ES-I3 (cell line): ENCODE measurements around the gene GCC2.
"Not testable (repeated sequence)": the region's sequence is repeated elsewhere in the genome, so short reads cannot be mapped to it uniquely, and the experiment has no call there.

Experiments
- H3K36me3 ChIP-seq: 2 replicates; pipeline ENCODE4 v1.6.1; 2013; ENCODE audit warnings: mild to moderate bottlenecking, low read length, control low read depth, moderate library complexity; ENCODE audit not compliant: insufficient read depth
- H3K4me1 ChIP-seq: 2 replicates; pipeline ENCODE4 v1.6.1; 2013; ENCODE audit warnings: mild to moderate bottlenecking, control low read depth, low read length; ENCODE audit not compliant: insufficient read depth
- H3K9ac ChIP-seq: 2 replicates; pipeline ENCODE4 v1.6.1; 2013; ENCODE audit warnings: low read depth, mild to moderate bottlenecking, low read length, moderate library complexity
- H3K9me3 ChIP-seq: 2 replicates; pipeline ENCODE4 v1.6.1; 2013; ENCODE audit warnings: mild to moderate bottlenecking, low read length, moderate library complexity; ENCODE audit not compliant: control insufficient read depth, insufficient read depth

The GCC2 gene

GRCh38 chr2:108418416-108418815, 30.6 kb upstream of the GCC2 start:
- H3K36me3 ChIP-seq: no peaks in the 10 kb centered on the region
- no peaks in the 10 kb centered on the region for H3K4me1 ChIP-seq
- H3K9ac ChIP-seq: no peak overlapping the region
- no peaks in the 10 kb centered on the region for H3K9me3 ChIP-seq

- H3K36me3 ChIP-seq: no peaks in the 10 kb centered on the region
- H3K9me3 ChIP-seq: no peaks in the 10 kb centered on the region
- no peak overlapping the region for H3K9ac ChIP-seq
- no peaks in the 10 kb centered on the region; the same call in 1 of the 2 replicates for H3K4me1 ChIP-seq
Measured at GRCh38 chr2:108423067-108423466, 25.9 kb upstream of the GCC2 start.

GRCh38 chr2:108423502-108424251, 25.3 kb upstream of the GCC2 start:
- Histone ChIP-seq H3K4me1 (no peaks in the 10 kb centered on the region; the same call in 1 of the 2 replicates), H3K9ac (no peak overlapping the region), H3K36me3 (no peaks in the 10 kb centered on the region), H3K9me3 (no peaks in the 10 kb centered on the region)

- H3K4me1 ChIP-seq: no peaks in the 10 kb centered on the region; the same call in 1 of the 2 replicates
- H3K9me3 ChIP-seq: no peaks in the 10 kb centered on the region
- H3K9ac ChIP-seq: no peak overlapping the region
- no peaks in the 10 kb centered on the region for H3K36me3 ChIP-seq
Measured at GRCh38 chr2:108428286-108429009, 20.6 kb upstream of the GCC2 start.

GRCh38 chr2:108435578-108435977, 13.4 kb upstream of the GCC2 start:
- H3K9ac ChIP-seq, H3K36me3 ChIP-seq, H3K4me1 ChIP-seq, H3K9me3 ChIP-seq: not testable (repeated sequence)

GRCh38 chr2:108436976-108437375, 12.0 kb upstream of the GCC2 start:
- Histone ChIP-seq H3K9me3 (no peaks in the 10 kb centered on the region), H3K9ac (no peak overlapping the region), H3K36me3 (no peaks in the 10 kb centered on the region)

GRCh38 chr2:108441712-108442111, 7.3 kb upstream of the GCC2 start:
- no peaks in the 10 kb centered on the region for H3K36me3 ChIP-seq
- no peaks in the 10 kb centered on the region for H3K4me1 ChIP-seq
- H3K9me3 ChIP-seq: peaks cover 7% of the 10 kb centered on the region
- no peak overlapping the region for H3K9ac ChIP-seq

More at GRCh38 chr2:108436976-108437375, 12.0 kb upstream of the GCC2 start:
- no peaks in the 10 kb centered on the region for H3K4me1 ChIP-seq

GRCh38 chr2:108444941-108445840, 3.8 kb upstream of the GCC2 start:
- Histone ChIP-seq H3K9me3 (peaks cover 7% of the 10 kb centered on the region), H3K4me1 (peaks cover 4% of the 10 kb centered on the region), H3K36me3 (no peaks in the 10 kb centered on the region), H3K9ac (no peak overlapping the region)

GRCh38 chr2:108446703-108447102, 2.3 kb upstream of the GCC2 start:
- no peak overlapping the region for H3K9ac ChIP-seq
- H3K9me3 ChIP-seq: peaks cover 7% of the 10 kb centered on the region
- H3K4me1 ChIP-seq: peaks cover 12% of the 10 kb centered on the region
- no peaks in the 10 kb centered on the region; the same call in 1 of the 2 replicates for H3K36me3 ChIP-seq

GRCh38 chr2:108447947-108448677, 894 bp upstream of the GCC2 start:
- Histone ChIP-seq H3K36me3 (no peaks in the 10 kb centered on the region; the same call in 1 of the 2 replicates), H3K9me3 (peaks cover 7% of the 10 kb centered on the region), H3K4me1 (peaks cover 12% of the 10 kb centered on the region), H3K9ac (peak overlapping the region; percentile 89)

GRCh38 chr2:108449410-108450130, 564 bp downstream of the GCC2 start:
- peaks cover 11% of the 10 kb centered on the region for H3K36me3 ChIP-seq
- no peaks in the 10 kb centered on the region for H3K9me3 ChIP-seq
- peaks cover 12% of the 10 kb centered on the region for H3K4me1 ChIP-seq
- H3K9ac ChIP-seq: peak overlapping the region; percentile 89

GRCh38 chr2:108450863-108451262, 1.9 kb downstream of the GCC2 start:
- H3K9ac ChIP-seq: no peak overlapping the region

GRCh38 chr2:108451976-108452375, 3.0 kb downstream of the GCC2 start:
- Histone ChIP-seq H3K9ac (no peak overlapping the region), H3K9me3 (no peaks in the 10 kb centered on the region), H3K36me3 (peaks cover 18% of the 10 kb centered on the region), H3K4me1 (peaks cover 12% of the 10 kb centered on the region)

More at GRCh38 chr2:108450863-108451262, 1.9 kb downstream of the GCC2 start:
- peaks cover 12% of the 10 kb centered on the region for H3K36me3 ChIP-seq
- H3K4me1 ChIP-seq: peaks cover 12% of the 10 kb centered on the region
- H3K9me3 ChIP-seq: no peaks in the 10 kb centered on the region
